Neutrophil (primary cell): ENCODE measurements around the gene OR4E1.

Experiments
- H3K27ac ChIP-seq: fragments of 200-600 bp; sonication (generic); 2 replicates; pipeline ENCODE4 v1.5.1; 2016; ENCODE audit warnings: mild to moderate bottlenecking, moderate library complexity
- H3K27me3 ChIP-seq: fragments of 200-600 bp; sonication (generic); 2 replicates; pipeline ENCODE4 v1.6.0; 2016; ENCODE audit warnings: mild to moderate bottlenecking
- H3K36me3 ChIP-seq: fragments of 200-600 bp; sonication (generic); 2 replicates; pipeline ENCODE4 v1.5.1; 2017
- H3K4me1 ChIP-seq, 2 experiments: fragments of 200-600 bp in 1 of 2; sonication (generic) in 1 of 2; 1 replicate in 1 of 2; 2 replicates in 1 of 2; pipeline versions ENCODE4 v1.5.1 to v1.6.1; 2013 to 2016; ENCODE audit warnings: low read depth in 1 of 2, low read length in 1 of 2, mild to moderate bottlenecking in 1 of 2, moderate library complexity in 1 of 2; ENCODE audit not compliant: control insufficient read depth in 1 of 2, insufficient read depth in 1 of 2
- H3K4me3 ChIP-seq, 2 experiments: fragments of 200-600 bp in 1 of 2; sonication (generic) in 1 of 2; 1 replicate in 1 of 2; 2 replicates in 1 of 2; pipeline ENCODE4 v1.5.1; 2013 to 2016; ENCODE audit warnings: low read depth in 1 of 2, low read length in 1 of 2, mild to moderate bottlenecking in 1 of 2, moderate library complexity in 1 of 2
- H3K9me3 ChIP-seq: fragments of 200-600 bp; sonication (generic); 2 replicates; pipeline ENCODE4 v1.5.1; 2016
- TF ChIP-seq, protein P1 (sequence below): fragments of 200-600 bp; sonication (generic); IDR thresholded peaks from 2 replicates; pipeline ENCODE4 v1.5.1; 2016; ENCODE audit warnings: antibody characterized with exemption

OR4E1 gene

GRCh38 chr14:21694425-21694824, 20.8 kb upstream of the OR4E1 start:
- no peak overlapping the region for H3K27ac ChIP-seq
- TF ChIP-seq, protein P1, sequence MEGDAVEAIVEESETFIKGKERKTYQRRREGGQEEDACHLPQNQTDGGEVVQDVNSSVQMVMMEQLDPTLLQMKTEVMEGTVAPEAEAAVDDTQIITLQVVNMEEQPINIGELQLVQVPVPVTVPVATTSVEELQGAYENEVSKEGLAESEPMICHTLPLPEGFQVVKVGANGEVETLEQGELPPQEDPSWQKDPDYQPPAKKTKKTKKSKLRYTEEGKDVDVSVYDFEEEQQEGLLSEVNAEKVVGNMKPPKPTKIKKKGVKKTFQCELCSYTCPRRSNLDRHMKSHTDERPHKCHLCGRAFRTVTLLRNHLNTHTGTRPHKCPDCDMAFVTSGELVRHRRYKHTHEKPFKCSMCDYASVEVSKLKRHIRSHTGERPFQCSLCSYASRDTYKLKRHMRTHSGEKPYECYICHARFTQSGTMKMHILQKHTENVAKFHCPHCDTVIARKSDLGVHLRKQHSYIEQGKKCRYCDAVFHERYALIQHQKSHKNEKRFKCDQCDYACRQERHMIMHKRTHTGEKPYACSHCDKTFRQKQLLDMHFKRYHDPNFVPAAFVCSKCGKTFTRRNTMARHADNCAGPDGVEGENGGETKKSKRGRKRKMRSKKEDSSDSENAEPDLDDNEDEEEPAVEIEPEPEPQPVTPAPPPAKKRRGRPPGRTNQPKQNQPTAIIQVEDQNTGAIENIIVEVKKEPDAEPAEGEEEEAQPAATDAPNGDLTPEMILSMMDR = no peak
- no peaks in the 10 kb centered on the region for H3K4me1 ChIP-seq
- peaks cover 36% of the 10 kb centered on the region for H3K27me3 ChIP-seq
- H3K9me3 ChIP-seq = no peaks in the 10 kb centered on the region
- no peak overlapping the region for H3K4me3 ChIP-seq
- H3K36me3 ChIP-seq = no peaks in the 10 kb centered on the region

GRCh38 chr14:21686468-21686867, 12.8 kb upstream of the OR4E1 start:
- peaks cover 28% of the 10 kb centered on the region for H3K27me3 ChIP-seq
- H3K4me3 ChIP-seq = no peak overlapping the region
- TF ChIP-seq, protein P1 = no peak
- H3K36me3 ChIP-seq = no peaks in the 10 kb centered on the region
- no peaks in the 10 kb centered on the region for H3K4me1 ChIP-seq
- H3K27ac ChIP-seq = no peak overlapping the region
- no peaks in the 10 kb centered on the region for H3K9me3 ChIP-seq

GRCh38 chr14:21680072-21680471, 6.5 kb upstream of the OR4E1 start:
- H3K4me3 ChIP-seq = no peak overlapping the region

DNA sequence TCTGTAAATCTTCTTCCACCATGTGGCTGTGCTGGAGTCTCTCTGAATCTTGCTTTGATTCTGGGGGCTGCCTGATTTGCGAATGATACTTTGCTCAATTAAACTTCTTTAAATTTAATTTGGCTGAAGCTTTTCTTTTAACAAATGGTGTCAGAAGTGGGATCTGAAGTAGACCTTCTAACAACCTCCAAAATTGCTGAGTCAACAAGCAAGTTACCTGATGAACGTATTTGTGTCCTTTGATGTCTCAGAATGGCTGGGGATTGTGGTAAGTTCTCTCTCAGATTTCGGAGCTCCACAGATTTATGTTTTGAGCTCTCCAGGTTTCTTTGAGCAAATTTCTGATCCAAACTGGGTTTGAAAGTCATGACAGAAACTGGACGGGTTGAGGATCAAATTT, 1.9 kb upstream of the OR4E1 start:
- no peaks in the 10 kb centered on the region for H3K9me3 ChIP-seq
- H3K27ac ChIP-seq = no peak overlapping the region
- TF ChIP-seq, protein P1 = no peak
- no peaks in the 10 kb centered on the region for H3K4me1 ChIP-seq
- no peaks in the 10 kb centered on the region for H3K36me3 ChIP-seq
- no peaks in the 10 kb centered on the region for H3K27me3 ChIP-seq
- H3K4me3 ChIP-seq = no peak overlapping the region

More at GRCh38 chr14:21680072-21680471, 6.5 kb upstream of the OR4E1 start:
- TF ChIP-seq, protein P1 = no peak
- Histone ChIP-seq H3K27ac (no peak overlapping the region), H3K27me3 (peaks cover 20% of the 10 kb centered on the region), H3K9me3 (no peaks in the 10 kb centered on the region), H3K4me1 (no peaks in the 10 kb centered on the region), H3K36me3 (no peaks in the 10 kb centered on the region)

DNA sequence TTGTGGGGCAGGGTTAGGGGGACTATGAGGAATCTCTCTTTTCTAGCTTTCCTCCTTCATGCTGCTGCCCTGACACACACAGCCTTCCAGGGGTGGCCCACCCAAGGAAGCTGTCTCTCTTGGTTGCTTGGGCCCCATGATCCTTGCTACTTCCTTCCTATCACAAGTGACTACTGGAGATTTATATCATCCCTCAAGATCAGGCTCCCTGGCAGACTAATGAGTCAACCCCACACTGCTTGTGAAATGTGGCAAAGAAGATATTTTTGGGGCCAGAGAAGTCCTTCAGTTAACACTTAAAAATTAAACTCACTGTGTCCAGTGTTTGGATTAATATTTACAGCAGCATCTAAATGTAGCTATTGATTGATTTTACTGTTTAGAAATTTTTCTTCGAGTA, 1.5 kb downstream of the OR4E1 start:
- H3K4me1 ChIP-seq = no peaks in the 10 kb centered on the region
- TF ChIP-seq, protein P1 = no peak
- no peaks in the 10 kb centered on the region for H3K27me3 ChIP-seq
- no peak overlapping the region for H3K4me3 ChIP-seq
- no peaks in the 10 kb centered on the region for H3K36me3 ChIP-seq
- no peak overlapping the region for H3K27ac ChIP-seq
- H3K9me3 ChIP-seq = no peaks in the 10 kb centered on the region

DNA sequence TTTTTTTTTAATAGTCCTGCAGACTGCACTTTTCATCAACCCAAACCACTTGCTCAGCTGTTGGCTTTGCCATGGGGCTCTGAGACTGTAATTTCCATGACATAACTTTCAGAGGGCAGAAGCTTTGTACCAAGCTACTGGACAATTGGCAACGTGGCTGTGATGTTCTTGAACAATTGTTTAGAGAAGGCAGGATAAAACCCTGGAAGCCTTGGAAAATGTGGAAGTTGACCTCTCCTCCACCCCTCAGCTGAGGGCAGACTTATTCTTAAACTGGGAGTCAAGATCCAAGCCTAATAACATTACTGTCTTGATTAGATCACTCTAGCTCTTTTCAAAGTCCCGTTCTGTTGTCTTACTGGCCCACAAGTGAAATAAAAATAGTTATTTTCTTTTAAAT, 2.2 kb downstream of the OR4E1 start:
- Histone ChIP-seq H3K4me1 (no peaks in the 10 kb centered on the region), H3K36me3 (no peaks in the 10 kb centered on the region), H3K27me3 (no peaks in the 10 kb centered on the region), H3K27ac (no peak overlapping the region), H3K4me3 (no peak overlapping the region), H3K9me3 (no peaks in the 10 kb centered on the region)
- TF ChIP-seq, protein P1 = no peak
